NT2/D1 (cell line): Measurements from ENCODE around the gene AP3B2.

Experiments used
- YY1 ChIP-seq: IDR thresholded peaks from 2 replicates; pipeline ENCODE4 v1.6.1; 2011; ENCODE audit not compliant: insufficient read length, insufficient read depth
- ZNF274 ChIP-seq: IDR thresholded peaks from 2 replicates; pipeline ENCODE4 v1.6.1; 2011; ENCODE audit warnings: mild to moderate bottlenecking, low read depth, low read length

DNA sequence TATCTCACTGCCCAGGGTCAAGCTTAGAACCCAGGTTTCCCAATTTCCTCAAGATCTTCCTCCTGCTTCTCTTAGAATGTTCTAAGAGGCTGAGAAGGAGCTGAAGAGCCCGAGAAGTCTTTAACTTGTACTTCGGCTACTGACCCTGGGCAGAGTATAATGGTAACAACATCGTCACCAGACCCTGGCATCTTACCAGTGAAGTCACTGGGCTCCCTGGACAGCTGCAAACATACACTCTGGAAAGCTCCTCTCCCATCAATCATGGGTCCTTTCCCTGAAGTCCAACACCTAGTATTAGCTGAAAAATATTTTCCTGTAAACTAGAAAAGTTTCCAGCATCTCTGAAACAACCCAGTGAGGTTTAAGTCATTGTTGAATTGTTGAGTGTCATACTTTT, 85.2 kb downstream of the AP3B2 start:
- TF ChIP-seq ZNF274 (no peak), YY1 (no peak)
